ENCODE results near the gene CA11.
A peak's percentile ranks its signal among the peaks of the same experiment; 100 is the strongest.

The CA11 gene

DNA sequence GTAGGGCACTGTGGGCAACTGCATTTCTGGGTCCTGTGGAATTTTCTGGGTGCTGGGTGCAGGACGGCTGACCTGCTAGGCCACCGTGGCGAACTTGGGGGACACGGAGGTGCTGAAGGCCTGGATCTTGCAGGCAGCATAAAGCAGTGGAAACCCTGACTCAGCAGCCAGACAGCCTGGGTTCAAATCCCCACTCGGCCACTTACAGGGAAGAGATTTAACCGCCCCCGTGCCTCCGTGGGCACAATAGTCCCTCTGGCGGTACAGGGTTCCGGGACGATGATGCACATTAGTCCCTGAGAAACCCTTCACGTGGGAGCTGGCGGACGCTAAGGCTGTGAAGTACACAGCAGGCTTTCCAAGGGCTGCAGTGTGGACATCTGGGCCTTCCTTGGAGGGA is 34.1 kb downstream of the CA11 start:
- DNase-seq, result no peak

- no peak for DNase-seq
These were observed 36.3 kb downstream of the CA11 start for GRCh38 chr19:48609571-48610108.

DNA sequence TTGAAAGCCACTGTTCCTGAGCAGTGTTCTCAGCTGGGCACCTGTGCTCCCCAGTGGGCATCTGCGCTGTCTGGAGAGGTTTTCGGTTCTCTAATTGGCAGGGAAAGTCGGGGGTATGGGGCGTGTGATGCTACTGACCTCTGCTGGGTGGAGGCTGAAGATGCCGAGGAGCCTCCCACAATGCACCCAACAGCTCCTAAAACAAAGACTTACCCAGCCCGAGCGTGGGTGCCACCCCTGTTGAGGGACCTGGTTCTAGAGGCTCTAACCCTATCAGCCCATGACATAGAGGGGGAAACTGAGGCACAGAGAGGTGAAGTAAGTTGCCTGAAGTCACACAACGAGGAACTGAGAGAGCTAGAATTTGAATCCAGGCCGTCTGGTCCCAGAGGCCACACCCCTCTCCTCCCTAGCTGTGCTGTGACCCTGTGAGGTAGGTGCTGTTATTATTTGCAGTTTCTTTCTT is 37.2 kb downstream of the CA11 start:
- peak; percentile 58 for DNase-seq

DNA sequence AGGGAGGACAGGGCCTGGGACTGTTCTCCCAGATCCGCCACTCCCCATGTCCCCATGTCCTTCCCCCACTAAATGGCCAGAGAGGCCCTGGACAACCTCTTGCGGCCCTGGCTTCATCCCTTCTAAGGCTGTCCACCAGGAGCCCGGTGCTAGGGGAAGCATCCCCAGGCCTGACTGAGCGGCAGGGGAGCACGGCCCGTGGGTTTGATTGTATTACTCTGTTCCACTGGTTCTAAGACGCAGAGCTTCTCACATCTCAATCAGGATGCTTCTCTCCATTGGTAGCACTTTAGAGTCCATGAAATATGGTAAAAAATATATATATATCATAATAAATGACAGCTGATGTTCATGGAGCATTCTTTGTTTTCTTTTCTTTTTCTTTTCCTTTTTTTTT is 38.6 kb downstream of the CA11 start:
- no peak for DNase-seq

GRCh38 chr19:48606463-48607358 is 39.3 kb downstream of the CA11 start, which contains the start of gene SPACA4:
SPACA4 (plus strand) TSS chr19:48606742; CDS start chr19:48606979, 237 bp downstream.
- DNase-seq, result no peak

GRCh38 chr19:48603850-48604249 is 42.1 kb downstream of the CA11 start:
- DNase-seq, result no peak

GRCh38 chr19:48603449-48603848 is 42.5 kb downstream of the CA11 start:
- no peak for DNase-seq

GRCh38 chr19:48603001-48603400 is 43.0 kb downstream of the CA11 start:
- no peak for DNase-seq

GRCh38 chr19:48600679-48601417 is 45.1 kb downstream of the CA11 start:
- no peak for DNase-seq

- no peak for DNase-seq
These were observed 46.8 kb downstream of the CA11 start for GRCh38 chr19:48598996-48599700.

GRCh38 chr19:48596679-48597465 is 49.1 kb downstream of the CA11 start:
- DNase-seq, result peak; percentile 62

- DNase-seq, result no peak
These were observed 49.8 kb downstream of the CA11 start for GRCh38 chr19:48596237-48596636.

DNA sequence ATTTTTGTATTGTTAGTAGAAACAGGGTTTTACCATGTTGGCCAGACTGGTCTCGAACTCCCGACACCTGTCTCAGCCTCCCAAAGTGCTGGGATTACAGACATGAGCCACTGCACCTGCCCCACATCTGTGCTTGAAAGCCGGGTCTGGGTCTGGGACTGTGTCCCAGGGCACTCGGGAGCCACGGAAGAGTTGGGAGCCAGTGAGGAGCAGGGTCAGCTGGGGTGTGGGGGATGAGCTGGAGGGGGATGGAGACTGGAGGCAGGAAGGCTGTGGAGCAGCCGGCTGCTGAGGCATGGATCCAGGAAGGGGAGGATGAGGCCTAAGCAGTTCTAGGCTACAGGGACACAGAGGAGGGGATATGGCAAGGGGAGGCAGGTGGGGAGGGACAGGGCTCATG is 50.2 kb downstream of the CA11 start:
- no peak for DNase-seq

DNA sequence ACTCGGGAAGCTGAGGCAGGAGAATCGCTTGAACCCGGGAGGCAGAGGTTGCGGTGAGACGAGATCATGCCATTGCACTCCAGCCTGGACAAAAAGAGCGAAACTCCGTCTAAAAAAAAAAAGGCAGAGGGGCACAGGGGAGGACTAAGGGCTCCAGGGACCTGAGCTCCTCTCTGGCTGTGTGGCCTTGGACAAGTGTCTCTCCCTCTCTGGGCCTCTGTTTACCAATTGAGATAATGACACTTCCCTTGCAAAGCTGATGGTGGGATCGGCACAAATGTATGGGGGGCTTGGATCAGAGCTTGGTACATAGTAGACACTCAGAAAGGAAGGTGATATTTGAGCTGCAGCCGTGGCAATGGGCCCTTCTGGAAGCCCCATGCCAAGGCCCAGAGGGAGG is 50.8 kb downstream of the CA11 start:
- DNase-seq, result no peak

GRCh38 chr19:48591021-48591420 is 55.0 kb downstream of the CA11 start:
- no peak for DNase-seq

- peak; percentile 88 for DNase-seq
These were observed 57.2 kb downstream of the CA11 start for GRCh38 chr19:48588670-48589401.

Measured in activated CD4-positive, alpha-beta T cell treated with anti-CD3 and anti-CD28 coated beads, Interleukin-2, amount 50 U/mL, for 16 hours (primary cell).